Ovary (tissue), 3 donors: ENCODE data around the gene AMBN.

Source experiments
- CTCF ChIP-seq, 3 donors: fragments of 450-650 bp in 2 of 3; fragments of 200-600 bp in 1 of 3; IDR thresholded peaks; one replicate each; pipeline versions ENCODE4 v1.5.1 to v1.8.0; 2016 to 2022; ENCODE audit warnings: antibody characterized with exemption in 3 of 3, mild to moderate bottlenecking in 1 of 3
- EP300 ChIP-seq: sonication (generic); formaldehyde crosslinking; IDR thresholded peaks from one replicate; pipeline ENCODE4 v1.6.1; 2017; ENCODE audit warnings: antibody characterized with exemption
- POLR2A ChIP-seq: fragments of 450-650 bp; IDR thresholded peaks from one replicate; pipeline ENCODE4 v1.6.1; 2017; ENCODE audit warnings: antibody characterized with exemption, mild to moderate bottlenecking, moderate library complexity
- donor health status: DM: no; HTN: no; CAD: no.

GRCh38 chr4:70640192-70640591 lies 48.1 kb downstream of the AMBN start:
- TF ChIP-seq CTCF (IDR thresholded peaks at IDR 0.05): no peak
- TF ChIP-seq POLR2A: no peak
- TF ChIP-seq EP300: no peak
